Epithelial cell of prostate (primary cell): ENCODE data around the gene DNAJB6.
A peak's percentile ranks its signal among the peaks of the same experiment; 100 is the strongest.

Experiments
- DNase-seq: peaks from one replicate; pipeline ENCODE4 v3.0.0-alpha.2; 2011; ENCODE audit warnings: low read depth, low spot score
- H3K27ac ChIP-seq: fragments of 450-650 bp; 2 replicates; pipeline ENCODE4 v1.5.1; 2017; ENCODE audit warnings: mild to moderate bottlenecking

The DNAJB6 gene

DNA sequence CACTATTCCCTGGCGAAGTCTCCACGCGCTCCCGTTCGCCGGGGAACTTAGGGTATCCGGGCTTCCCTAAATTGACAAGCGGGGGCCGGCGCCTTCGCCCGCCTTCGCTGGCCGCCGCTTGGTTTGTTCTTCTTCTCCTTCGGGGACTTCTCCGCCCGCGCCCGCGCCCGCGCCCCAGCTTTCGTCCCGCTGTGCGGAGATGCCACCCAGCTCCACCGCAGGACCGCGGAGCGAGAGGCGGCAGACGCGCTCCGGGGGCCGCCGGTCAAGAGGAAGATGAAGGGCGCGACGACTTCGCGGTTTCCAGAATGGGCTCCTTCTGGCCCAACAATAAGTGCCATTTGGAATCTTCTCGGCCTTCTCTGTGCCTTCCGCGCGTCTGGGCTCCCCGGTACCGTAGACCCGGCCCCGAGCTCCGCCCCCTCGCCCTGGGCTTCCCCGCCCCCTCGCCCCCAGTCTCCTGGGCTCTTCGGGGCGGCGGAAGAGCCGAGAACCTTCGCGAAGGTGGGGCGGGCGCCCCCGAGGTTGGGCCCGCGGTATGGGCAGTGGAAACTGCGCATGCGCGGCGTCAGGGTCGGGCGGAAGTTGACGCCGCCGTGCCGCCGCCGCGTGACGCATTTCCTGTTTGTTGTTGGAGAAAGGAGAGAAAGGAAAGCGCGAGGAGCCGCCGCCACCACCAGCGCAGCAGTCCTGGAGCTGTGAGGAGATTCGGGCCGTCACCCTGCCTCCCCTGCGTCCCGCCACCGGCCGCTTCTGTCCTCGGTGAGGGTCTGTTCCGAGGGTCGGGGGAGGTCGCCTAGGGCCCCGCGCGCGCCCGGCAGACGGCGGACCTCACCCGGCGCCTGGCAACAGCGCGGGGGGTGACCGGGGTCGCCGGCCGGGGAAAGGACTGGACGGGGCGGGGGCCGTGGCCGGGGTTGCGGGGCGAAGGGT, at the start of gene DNAJB6:
Gene DNAJB6, plus strand, starts transcription at position 622 of the 933 bp plus-strand sequence. CDS start 21,569 bp downstream, outside the sequence.
- peak within 1 kb of the TSS; percentile 92 for H3K27ac ChIP-seq
- no peak for DNase-seq

DNA sequence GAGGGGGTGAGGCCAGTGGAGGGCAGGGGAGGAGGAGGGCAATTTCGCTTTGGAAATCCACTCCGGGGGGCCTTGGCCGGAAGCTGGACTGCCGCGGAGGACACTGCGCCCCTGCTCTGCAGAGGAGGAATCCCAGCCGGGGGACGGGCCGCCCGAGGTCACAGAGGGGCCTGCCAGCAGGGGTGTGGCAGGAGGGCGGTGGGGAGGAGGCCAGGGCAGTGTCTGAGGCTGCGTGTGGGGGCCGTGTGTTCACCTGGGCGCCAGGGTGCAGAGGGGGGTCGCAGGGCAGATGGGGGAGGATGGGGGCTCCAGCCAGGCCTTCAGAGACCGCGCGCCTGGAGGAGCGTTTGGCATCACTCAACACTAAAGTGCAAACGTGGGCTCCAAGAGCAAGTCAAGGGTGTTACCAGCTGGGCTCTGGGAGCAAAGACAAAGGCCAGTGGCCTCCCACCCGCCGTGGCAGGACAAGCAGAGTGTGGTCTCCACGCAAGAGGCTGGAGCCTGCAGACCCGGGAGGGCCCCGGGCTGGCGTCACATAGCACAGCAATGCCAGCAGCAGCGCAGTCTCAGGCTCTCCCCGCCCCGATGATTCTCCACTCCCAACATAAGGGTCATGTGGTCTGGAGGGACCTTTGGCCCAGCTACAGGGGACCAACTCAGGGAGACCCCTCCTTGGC, 45.3 kb upstream of the DNAJB6 start:
- DNase-seq = no peak

DNA sequence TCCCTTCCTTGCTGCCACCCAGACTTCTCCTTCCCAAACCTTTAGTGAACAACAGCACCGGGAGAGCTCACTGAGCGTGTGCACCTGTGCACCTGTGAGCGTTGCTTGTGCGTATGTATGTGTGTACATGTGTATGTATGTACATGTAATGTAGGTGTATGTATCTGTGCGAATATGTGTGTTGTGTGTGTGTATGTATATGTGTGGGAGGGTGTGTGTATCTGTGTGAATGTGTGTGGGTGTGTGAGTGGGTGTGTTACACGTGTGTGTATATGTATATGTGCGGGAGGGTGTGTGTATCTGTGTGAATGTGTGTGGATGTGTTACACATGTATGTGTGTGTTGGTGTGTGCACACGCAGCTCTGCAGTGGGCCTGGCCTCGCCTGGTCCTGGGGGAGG, 44.5 kb upstream of the DNAJB6 start:
- peak overlapping the region; percentile 65 for H3K27ac ChIP-seq
- DNase-seq = no peak

More for the DNA sequence above, 45.3 kb upstream of the DNAJB6 start:
- H3K27ac ChIP-seq = peak overlapping the region; percentile 65

DNA sequence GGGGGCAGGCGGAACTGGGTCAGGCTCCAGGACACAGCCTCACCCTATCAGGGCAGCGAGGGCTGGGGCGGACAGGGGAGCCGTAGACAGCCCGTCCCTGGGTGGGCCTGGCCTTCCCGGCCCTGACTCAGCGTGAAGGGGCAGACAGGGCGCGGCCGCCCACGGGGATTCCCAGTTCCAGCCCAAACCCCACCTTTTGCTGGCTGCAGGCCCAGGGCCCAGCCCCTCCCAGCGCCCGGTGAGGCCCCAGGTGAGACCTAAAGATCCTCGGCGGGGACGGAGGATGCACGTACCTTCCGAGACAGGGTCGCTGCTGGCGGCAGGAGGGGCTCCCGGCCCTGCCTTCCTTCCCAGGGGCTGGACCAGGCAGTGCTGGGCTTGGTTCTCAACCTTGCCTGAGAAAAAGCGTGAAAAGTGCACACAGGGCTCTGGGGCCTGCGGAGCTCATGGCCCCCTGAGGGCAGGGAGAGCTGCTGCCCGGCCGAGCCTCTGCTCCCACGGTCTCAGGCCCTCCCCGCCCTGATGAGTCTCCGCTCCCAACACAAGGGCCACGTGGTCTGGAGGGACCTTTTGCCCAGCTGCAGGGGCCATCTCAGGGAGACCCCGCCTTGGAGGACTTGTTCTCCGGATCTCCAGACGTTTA, 43.9 kb upstream of the DNAJB6 start:
- DNase-seq = no peak

DNA sequence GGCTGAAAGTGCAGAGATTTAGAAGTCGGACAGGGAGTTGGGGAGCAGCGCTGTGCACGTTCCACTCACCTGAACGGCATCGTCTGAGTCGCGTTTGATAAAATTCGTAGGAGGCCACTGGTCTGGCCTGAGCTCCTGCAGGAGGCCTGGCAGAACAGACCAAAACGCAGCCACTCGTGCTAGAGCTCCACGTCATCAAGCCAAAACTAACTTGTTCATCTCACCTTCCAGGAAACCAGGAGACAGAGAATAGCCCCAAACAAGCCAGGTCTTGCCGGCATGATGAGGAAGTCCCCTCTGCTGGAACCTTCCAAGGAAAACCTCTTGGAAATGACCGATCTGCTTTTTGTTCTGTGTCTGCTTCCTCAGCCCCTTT, 43.4 kb upstream of the DNAJB6 start:
- DNase-seq = peak; percentile 50
- peak overlapping the region; percentile 65 for H3K27ac ChIP-seq

More for the DNA sequence above, 43.9 kb upstream of the DNAJB6 start:
- peak overlapping the region; percentile 65 for H3K27ac ChIP-seq

DNA sequence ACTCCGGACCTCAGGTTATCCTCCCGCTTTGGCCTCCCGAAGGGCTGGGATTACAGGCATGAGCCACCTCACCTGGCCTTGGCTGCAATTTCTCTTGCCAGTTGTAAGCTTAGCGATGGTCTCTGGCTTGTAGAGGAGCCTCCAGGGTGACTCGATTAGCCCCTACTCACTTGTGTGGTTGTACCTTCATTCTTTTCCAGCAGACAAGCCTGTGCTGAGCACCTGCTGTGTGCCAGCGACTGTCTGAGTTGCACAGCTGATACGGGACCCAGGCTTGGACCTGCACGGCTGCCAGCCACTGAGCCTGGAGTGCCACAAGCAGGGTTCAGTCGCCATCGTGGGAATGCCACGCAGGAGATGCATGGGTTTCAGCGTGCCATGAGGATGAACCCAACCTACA, 42.0 kb upstream of the DNAJB6 start:
- no peak overlapping the region for H3K27ac ChIP-seq
- DNase-seq = no peak

DNA sequence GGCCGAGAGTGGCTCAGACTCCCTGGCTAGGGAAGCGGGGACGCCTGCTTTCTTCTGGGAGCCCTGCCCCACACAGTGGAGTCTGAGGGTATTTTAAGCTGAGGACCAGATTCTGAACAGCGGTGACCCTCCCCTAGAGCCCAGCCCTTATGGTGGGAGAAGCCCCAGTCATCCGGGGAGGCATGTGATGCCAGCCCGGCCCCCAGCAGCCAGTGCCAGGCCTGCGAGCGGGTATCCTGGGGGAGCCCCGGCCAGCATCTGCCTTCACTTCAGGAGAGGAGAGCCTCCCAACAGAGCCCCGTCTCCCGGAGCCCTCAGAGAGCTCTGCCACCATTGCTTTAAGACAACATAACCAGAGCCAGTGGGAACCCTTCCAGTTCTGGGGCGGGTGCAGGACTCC, 41.5 kb upstream of the DNAJB6 start:
- DNase-seq = no peak
- no peak overlapping the region for H3K27ac ChIP-seq

DNA sequence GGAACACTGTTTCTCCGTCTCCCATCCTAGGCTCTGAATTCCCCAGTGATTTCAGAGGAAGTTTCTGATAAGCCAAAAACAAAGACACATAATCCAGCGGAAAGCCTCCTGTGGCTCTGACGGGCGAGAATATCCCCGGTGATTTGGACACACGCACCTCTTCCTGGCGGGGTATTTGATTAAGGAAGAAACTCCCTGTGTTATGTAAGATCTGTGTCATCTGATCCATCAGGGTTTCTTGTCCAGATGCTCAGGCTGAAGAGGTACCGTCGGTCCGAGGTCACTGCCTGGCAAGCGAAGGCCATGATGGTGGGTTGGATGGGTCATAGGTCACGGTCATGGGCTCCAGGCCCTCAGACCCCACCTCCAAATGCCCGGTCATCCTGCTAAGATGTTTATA, 39.6 kb upstream of the DNAJB6 start:
- DNase-seq = no peak

DNA sequence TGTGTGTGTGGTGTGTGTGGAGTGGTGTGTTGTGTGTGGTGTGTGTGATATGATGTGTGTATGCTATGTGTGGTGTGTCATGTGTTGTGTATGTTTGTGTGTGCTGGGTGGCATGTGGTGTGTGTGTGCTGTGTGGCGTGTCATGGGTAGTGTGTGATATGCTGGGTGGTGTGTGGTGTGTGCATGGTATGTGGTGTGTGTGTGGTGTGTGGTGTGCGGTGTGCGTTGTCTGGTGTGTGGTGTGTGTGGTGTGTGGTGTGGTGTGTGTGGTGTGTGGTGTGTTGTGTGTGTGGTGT, 37.5 kb upstream of the DNAJB6 start:
- DNase-seq = no peak
- no peak overlapping the region for H3K27ac ChIP-seq

More for the DNA sequence above, 39.6 kb upstream of the DNAJB6 start:
- no peak overlapping the region for H3K27ac ChIP-seq

DNA sequence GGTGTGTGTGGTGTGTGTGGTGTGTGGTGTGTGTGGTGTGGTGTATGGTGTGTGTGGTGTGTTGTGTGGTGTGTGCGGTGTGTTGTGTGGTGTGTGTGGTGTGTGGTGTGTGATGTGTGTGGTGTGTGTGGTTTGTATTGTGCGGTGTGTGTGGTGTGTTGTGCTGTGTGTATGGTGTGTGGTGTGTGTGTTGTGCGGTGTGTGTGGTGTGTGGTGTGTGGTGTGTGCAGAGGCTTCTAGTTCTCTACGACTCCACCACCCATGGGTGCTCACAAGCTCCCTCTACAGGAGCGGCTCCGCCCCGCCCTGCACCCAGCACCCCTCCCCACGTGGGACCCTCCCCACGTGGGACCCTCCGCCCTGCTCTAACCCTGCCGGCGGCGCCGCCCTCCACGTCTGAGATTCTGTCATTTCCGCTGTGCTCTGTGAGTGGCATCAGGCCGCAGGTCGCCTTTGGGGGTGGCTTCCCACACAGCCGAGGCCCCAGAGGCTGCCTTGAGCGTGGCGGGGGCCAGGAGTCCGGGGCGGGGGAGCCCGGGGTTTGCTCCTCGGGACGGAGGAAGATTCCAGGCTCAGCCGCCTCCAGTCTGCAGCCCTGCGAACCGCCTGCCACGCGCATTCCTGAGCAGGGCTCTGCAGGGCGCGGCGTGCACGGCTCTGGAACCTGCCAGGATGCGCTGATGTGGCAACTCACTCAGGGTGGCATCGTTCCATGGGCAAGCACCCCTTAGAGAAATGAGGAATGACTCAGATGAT, 37.0 kb upstream of the DNAJB6 start:
- DNase-seq = no peak
- H3K27ac ChIP-seq = peak overlapping the region; percentile 43

DNA sequence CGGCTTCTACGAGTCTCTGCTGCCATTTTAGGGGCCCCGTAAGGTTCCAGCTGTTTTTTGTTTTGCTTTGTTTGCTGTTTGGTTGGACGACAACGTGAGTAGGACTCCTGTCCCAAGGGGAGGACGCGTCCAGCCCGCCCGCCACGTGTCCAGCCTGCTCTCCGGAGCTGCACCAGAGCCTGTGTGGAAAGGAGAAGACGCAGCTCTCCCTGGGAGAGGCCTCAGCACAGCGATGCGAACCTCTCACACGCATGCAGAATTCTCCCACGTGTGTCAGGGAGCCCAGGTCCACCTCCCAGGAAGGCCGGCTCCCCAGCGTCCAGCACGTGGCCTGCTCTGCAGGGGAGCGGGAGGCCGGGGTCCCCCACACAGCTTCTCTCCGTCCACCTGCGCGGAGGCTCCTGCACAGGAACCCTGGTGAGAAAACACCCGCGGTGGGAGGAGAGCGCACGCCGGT, 36.4 kb upstream of the DNAJB6 start:
- peak overlapping the region; percentile 43 for H3K27ac ChIP-seq
- no peak for DNase-seq

DNA sequence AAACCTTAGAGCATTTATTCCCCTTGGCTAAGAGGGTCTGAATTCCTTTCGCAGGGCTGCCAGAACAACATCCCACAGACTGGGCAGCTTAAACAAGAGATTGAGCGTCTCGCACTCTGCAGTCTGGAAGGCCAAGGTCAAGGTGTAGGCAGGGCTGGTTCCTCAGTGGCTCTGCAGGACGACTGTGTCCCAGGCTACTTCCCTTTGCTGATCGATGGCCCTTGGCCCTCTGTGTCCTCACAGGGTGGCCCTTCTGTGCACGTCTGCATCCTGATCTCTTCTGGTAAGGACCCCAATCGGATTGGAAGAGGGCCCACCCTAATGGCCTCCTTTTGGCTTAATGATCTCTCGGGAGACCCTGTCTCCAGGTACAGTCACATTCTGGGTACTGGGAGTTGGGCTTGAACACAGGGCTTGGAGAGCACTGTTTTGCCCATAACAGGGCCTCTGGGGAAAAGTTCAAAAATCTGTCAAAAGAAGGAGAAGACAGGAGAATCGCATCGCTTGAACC, 35.1 kb upstream of the DNAJB6 start:
- DNase-seq = no peak
- peak overlapping the region; percentile 40 for H3K27ac ChIP-seq

DNA sequence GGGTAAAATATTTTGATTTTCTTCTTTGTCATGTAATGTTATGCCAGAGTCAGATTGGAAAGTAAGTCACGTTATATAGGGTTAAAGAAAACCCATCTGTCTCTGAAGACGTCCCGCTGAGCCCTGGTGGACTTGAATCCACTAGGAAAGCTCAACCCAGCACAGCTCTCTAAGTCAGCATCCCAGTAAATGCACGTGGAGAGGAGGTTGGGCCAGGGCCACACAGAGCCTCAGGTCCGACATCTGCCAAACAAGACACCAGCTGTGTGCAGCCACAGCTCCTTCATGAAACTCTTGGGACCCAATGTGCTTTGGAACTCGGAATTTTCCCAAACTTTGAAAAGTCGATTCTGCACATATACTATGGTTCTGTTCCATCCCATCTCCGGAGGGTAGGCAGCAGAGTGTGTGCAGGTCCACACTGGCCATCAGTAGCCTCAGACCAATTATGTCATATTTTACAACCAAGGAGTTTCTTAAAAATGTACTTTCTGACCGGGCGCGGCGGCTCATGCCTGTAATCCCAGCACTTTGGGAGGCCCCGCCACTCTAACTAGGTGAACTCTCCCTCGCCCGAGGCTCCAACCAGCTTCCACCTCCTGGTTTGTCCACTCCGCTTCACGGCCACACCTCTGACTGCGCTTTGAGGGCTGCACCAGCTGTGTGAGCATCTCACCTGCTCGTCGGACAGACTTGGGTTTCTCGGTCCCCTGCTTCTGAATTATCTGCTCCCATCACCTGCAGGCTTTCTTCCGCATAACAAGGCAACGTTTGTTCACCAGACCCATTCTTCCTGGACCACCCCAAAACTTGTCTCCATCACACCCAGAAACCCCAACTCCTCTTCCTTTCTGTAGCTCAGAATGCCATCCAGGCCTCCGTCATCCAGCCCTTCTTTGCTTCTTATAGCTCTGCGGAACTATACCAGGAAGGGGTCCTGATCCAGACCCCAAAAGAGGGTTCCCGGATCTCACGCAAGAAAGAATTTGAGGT, 29.7 kb upstream of the DNAJB6 start:
- H3K27ac ChIP-seq = no peak overlapping the region

DNA sequence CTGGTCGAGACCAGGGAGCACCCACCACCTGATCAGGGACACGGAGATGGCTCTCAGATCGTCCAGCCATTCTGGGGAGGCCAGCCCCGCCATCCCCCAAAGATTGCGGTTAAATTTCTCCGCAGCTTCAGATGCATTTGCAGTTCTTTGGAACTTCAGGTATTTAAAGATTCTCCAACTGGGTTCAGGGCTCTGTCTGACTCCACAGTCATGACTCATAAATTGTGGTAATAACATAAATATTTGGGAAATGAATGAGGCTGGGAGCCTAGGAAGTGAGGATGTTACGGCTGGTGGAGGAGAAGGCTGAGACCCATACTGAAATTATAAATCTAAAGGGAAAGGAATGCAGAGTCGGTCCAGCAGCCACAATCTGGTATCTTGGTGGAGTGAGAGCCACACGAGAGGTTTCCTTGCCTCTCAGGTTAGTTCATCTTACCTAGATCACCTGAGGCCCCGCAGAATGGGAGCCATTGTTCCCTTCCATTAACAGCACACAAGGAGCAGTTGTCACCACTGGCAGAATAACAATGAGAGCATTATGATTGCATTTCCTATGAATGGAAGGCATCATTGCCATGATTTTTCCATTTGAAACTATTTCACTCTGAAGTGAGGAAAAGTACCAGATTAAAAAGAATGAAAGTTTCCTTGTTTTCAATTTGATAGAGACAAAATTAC, 26.7 kb upstream of the DNAJB6 start:
- peak; percentile 45 for DNase-seq
- peak overlapping the region; percentile 95 for H3K27ac ChIP-seq

More for the DNA sequence above, 29.7 kb upstream of the DNAJB6 start:
- no peak for DNase-seq

DNA sequence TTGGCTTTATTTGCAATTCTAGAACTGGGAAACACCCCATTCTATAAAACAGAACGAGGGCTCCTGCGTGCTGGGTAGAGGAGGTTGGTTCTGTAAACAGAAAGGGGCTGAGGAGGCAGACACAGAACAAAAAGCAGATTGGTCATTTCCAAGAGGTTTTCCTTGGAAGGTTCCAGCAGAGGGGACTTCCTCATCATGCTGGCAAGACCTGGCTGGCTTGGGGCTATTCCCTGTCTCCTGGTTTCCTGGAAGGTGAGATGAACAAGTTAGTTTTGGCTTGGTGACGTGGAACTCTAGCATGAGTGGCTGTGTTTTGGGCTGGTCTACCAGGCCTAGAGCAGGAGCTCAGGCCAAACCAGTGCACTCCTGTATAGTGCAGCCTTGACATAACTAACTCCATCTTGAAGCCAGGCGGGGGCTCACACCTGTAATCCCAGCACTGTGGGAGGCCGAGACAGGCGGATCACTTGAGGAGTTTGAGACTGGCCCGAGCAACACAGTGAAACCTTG, 26.1 kb upstream of the DNAJB6 start:
- peak overlapping the region; percentile 95 for H3K27ac ChIP-seq
- DNase-seq = no peak

DNA sequence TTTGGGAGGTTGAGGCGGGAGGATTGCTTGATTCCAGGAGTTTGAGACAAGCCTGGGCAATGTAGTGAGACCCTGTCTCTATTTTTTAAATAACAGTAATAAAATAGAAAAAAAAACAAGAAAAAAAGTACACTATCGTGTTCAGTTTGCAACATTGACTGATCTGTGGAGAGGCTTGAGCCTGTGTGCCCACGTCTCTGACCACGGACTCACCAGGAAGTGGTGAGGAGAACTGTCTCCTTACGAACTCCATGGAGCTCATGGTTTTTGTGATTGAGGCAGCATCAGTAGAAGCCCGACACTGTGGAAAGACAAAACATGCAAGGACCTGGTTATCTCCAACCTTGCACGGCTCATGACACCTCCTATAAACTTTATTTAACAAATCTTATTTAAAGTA, 23.9 kb upstream of the DNAJB6 start:
- no peak for DNase-seq
- H3K27ac ChIP-seq = no peak overlapping the region

DNA sequence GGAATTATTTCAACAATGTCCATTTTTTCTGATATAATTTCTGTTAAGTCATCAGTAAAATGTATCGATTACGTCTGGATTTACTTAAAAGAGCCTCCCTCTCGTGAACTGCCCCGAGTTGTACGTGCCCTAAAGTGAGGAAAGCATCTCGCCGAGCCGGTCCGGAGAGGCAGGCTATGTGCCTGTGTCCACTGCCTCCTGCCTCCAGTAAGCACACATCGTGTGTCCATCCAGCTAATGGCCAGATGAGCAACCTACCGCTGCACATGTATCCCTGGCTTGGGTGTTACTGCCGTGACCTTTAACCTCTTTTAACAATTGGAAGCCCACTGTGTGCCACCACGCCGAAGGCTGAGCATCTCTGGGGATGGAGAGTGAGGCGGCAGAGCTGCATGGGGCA, 23.2 kb upstream of the DNAJB6 start:
- no peak overlapping the region for H3K27ac ChIP-seq

More for the DNA sequence above, 23.2 kb upstream of the DNAJB6 start:
- no peak for DNase-seq
